OCI-LY1 (cell line): ENCODE results near the gene RAPGEF1.

Source experiments
- H2AFZ ChIP-seq: fragments of 200-600 bp; sonication (generic), shearing (Covaris generic); 2 replicates; pipeline ENCODE4 v1.6.0; 2014; ENCODE audit warnings: antibody characterized with exemption, mild to moderate bottlenecking, low read length
- H3F3A ChIP-seq: fragments of 200-600 bp; sonication (generic), shearing (Covaris generic); 2 replicates; pipeline ENCODE4 v1.6.0; 2014; ENCODE audit warnings: mild to moderate bottlenecking, antibody characterized with exemption, low read length, moderate library complexity; ENCODE audit not compliant: insufficient read depth
- H3K27ac ChIP-seq: fragments of 200-600 bp; sonication (generic); 2 replicates; pipeline ENCODE4 v1.5.1; 2014; ENCODE audit warnings: low read length, mixed run types, mild to moderate bottlenecking, low read depth; ENCODE audit not compliant: poor library complexity, severe bottlenecking
- H3K27me3 ChIP-seq: fragments of 200-600 bp; sonication (generic); 2 replicates; pipeline ENCODE4 v1.6.0; 2014; ENCODE audit warnings: antibody characterized with exemption, mild to moderate bottlenecking, low read length, moderate library complexity; ENCODE audit not compliant: insufficient read depth
- H3K36me3 ChIP-seq: fragments of 200-600 bp; sonication (generic); 2 replicates; pipeline ENCODE4 v1.6.1; 2014; ENCODE audit warnings: mild to moderate bottlenecking, antibody characterized with exemption, low read length, moderate library complexity, mixed read lengths; ENCODE audit not compliant: insufficient read depth
- H3K4me1 ChIP-seq: fragments of 200-600 bp; sonication (generic); 2 replicates; pipeline ENCODE4 v1.5.1; 2014; ENCODE audit warnings: mild to moderate bottlenecking, low read length, moderate library complexity; ENCODE audit not compliant: insufficient read depth, severe bottlenecking
- H3K4me2 ChIP-seq: fragments of 200-600 bp; sonication (generic), shearing (Covaris generic); 2 replicates; pipeline ENCODE4 v1.6.1; 2014; ENCODE audit warnings: low read length
- H3K4me3 ChIP-seq: fragments of 200-600 bp; sonication (generic); 2 replicates; pipeline ENCODE4 v1.5.1; 2014; ENCODE audit warnings: low read length, low read depth, mild to moderate bottlenecking, mixed read lengths; ENCODE audit not compliant: poor library complexity, severe bottlenecking
- H3K79me2 ChIP-seq: fragments of 200-600 bp; shearing (Covaris generic); 2 replicates; pipeline ENCODE4 v1.6.1; 2016; ENCODE audit warnings: mixed run types, low read length, mixed read lengths; ENCODE audit not compliant: insufficient read depth
- H3K9ac ChIP-seq: fragments of 200-600 bp; sonication (generic), shearing (Covaris generic); 2 replicates; pipeline ENCODE4 v1.6.1; 2014; ENCODE audit warnings: mild to moderate bottlenecking, low read length, mixed read lengths
- H3K9me2 ChIP-seq: fragments of 200-600 bp; sonication (generic), shearing (Covaris generic); 2 replicates; pipeline ENCODE4 v1.6.1; 2014; ENCODE audit warnings: low read depth, mild to moderate bottlenecking, low read length, mixed read lengths
- H3K9me3 ChIP-seq: fragments of 200-600 bp; shearing (Covaris generic); 2 replicates; pipeline ENCODE4 v1.6.1; 2014; ENCODE audit warnings: low read length, mixed read lengths
- H4K20me1 ChIP-seq: fragments of 200-600 bp; sonication (generic), shearing (Covaris generic); 2 replicates; pipeline ENCODE4 v1.6.0; 2016; ENCODE audit warnings: mild to moderate bottlenecking, low read length; ENCODE audit not compliant: insufficient read depth
- CTCF ChIP-seq: fragments of 200-600 bp; sonication (generic), shearing (Covaris generic); IDR thresholded peaks from 2 replicates; pipeline ENCODE4 v1.5.1; 2017; ENCODE audit warnings: mild to moderate bottlenecking, antibody characterized with exemption, low read length, moderate library complexity, mixed read lengths
- EZH2 ChIP-seq: fragments of 200-600 bp; sonication (generic), shearing (Covaris generic); IDR thresholded peaks from 2 replicates; pipeline ENCODE4 v1.8.0; 2017; ENCODE audit warnings: borderline replicate concordance, mixed run types, mild to moderate bottlenecking, antibody characterized with exemption, low read length, moderate library complexity, mixed read lengths

RAPGEF1 gene

GRCh38 chr9:131717719-131718460 lies 22.0 kb downstream of the RAPGEF1 start:
- H3K79me2 ChIP-seq, result peaks cover 31% of the 10 kb centered on the region; the same call in 1 of the 2 replicates
- H3K27ac ChIP-seq, result peak overlapping the region; percentile 73
- no peaks in the 10 kb centered on the region for H3K27me3 ChIP-seq

GRCh38 chr9:131715906-131716305 lies 24.0 kb downstream of the RAPGEF1 start:
- Histone ChIP-seq H2AFZ (no peak overlapping the region), H3K27me3 (no peaks in the 10 kb centered on the region), H3K9me3 (no peaks in the 10 kb centered on the region), H4K20me1 (no peaks in the 10 kb centered on the region), H3K79me2 (peaks cover 34% of the 10 kb centered on the region), H3K27ac (no peak overlapping the region), H3K4me2 (no peak overlapping the region), H3K4me3 (no peak overlapping the region), H3F3A (no peaks in the 10 kb centered on the region), H3K36me3 (peaks cover 9% of the 10 kb centered on the region; the same call in 1 of the 2 replicates), H3K4me1 (peaks cover 44% of the 10 kb centered on the region), H3K9ac (no peak overlapping the region), H3K9me2 (no peaks in the 10 kb centered on the region)
- TF ChIP-seq EZH2 (no peak), CTCF (no peak)

More at GRCh38 chr9:131717719-131718460, 22.0 kb downstream of the RAPGEF1 start:
- TF ChIP-seq CTCF (no peak), EZH2 (no peak)
- Histone ChIP-seq H3K4me3 (no peak overlapping the region), H2AFZ (no peak overlapping the region), H3K36me3 (peaks cover 21% of the 10 kb centered on the region; the same call in 1 of the 2 replicates), H3K4me2 (no peak overlapping the region), H3K9ac (no peak overlapping the region), H3K9me2 (no peaks in the 10 kb centered on the region), H3F3A (no peaks in the 10 kb centered on the region), H4K20me1 (no peaks in the 10 kb centered on the region), H3K9me3 (no peaks in the 10 kb centered on the region), H3K4me1 (peaks cover 46% of the 10 kb centered on the region)

GRCh38 chr9:131714821-131715220 lies 25.1 kb downstream of the RAPGEF1 start:
- no peak overlapping the region for H2AFZ ChIP-seq
- peaks cover 37% of the 10 kb centered on the region for H3K79me2 ChIP-seq
- no peak overlapping the region for H3K4me2 ChIP-seq
- H3K9me3 ChIP-seq, result no peaks in the 10 kb centered on the region
- H3K27me3 ChIP-seq, result no peaks in the 10 kb centered on the region
- H3K36me3 ChIP-seq, result peaks cover 7% of the 10 kb centered on the region; the same call in 1 of the 2 replicates
- no peaks in the 10 kb centered on the region for H4K20me1 ChIP-seq
- H3K9ac ChIP-seq, result no peak overlapping the region
- no peaks in the 10 kb centered on the region for H3K9me2 ChIP-seq
- no peak for TF ChIP-seq CTCF
- no peak overlapping the region for H3K4me3 ChIP-seq
- H3K27ac ChIP-seq, result no peak overlapping the region
- peaks cover 40% of the 10 kb centered on the region for H3K4me1 ChIP-seq
- H3F3A ChIP-seq, result no peaks in the 10 kb centered on the region
